Fibroblast of mammary gland (primary cell): ENCODE measurements around the gene PDX1.

Experiments used
- DNase-seq: peaks from one replicate; pipeline ENCODE4 v3.0.0-alpha.2; 2010; ENCODE audit warnings: low read depth
- H3K4me3 ChIP-seq: 2 replicates; pipeline ENCODE4 v1.5.1; 2011; ENCODE audit warnings: low read depth, mild to moderate bottlenecking, low read length, moderate library complexity; ENCODE audit not compliant: control insufficient read depth
- TF ChIP-seq, protein P1 (sequence below): conservative IDR thresholded peaks from 2 replicates; pipeline ENCODE4 v1.5.1; 2011; ENCODE audit warnings: low read depth, low read length, inconsistent platforms; ENCODE audit not compliant: control insufficient read depth, insufficient read depth

The PDX1 gene

DNA sequence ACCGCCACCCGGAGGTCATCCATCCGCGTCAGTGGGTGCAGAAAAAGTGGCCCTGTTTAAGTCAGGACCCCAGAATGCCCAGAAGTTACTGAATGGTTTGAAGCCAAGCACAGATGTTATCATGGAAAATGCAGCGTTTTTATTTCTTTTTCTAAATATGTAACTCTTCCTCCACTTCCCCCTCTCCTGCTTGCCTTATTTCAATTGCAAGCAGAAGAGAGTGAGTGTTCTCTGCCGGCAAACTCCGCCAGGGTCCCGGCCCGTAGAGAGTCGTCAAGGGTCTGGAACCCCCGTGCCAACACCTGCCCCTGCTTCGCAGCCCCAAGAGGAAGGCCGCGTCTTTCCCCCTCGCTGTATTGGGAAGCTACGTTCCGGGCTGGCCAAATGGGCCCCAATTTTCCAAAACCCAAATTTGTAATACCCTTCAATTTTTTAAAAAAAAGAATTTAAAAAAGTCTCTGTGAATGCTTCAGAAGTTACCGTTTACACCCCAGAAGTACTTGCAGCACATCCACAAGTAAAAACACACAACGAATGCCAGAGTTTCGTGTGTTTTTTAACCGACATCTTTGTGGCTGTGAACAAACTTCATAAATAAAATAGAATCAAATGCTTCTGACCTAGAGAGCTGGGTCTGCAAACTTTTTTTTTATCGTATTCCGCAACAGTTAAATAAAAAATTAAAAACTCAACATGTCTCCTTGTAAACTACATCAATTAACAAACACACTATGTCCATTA lies 712 bp upstream of the PDX1 start:
- no peak for DNase-seq
- TF ChIP-seq, protein P1, sequence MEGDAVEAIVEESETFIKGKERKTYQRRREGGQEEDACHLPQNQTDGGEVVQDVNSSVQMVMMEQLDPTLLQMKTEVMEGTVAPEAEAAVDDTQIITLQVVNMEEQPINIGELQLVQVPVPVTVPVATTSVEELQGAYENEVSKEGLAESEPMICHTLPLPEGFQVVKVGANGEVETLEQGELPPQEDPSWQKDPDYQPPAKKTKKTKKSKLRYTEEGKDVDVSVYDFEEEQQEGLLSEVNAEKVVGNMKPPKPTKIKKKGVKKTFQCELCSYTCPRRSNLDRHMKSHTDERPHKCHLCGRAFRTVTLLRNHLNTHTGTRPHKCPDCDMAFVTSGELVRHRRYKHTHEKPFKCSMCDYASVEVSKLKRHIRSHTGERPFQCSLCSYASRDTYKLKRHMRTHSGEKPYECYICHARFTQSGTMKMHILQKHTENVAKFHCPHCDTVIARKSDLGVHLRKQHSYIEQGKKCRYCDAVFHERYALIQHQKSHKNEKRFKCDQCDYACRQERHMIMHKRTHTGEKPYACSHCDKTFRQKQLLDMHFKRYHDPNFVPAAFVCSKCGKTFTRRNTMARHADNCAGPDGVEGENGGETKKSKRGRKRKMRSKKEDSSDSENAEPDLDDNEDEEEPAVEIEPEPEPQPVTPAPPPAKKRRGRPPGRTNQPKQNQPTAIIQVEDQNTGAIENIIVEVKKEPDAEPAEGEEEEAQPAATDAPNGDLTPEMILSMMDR = no peak

DNA sequence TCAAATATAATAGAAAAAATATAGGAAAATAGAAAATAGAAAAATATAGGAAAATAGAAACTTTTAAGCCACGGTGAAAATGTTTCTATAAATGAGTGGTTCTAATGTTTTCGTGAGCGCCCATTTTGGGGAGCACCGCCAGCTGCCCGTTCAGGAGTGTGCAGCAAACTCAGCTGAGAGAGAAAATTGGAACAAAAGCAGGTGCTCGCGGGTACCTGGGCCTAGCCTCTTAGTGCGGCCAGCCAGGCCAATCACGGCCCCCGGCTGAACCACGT lies 204 bp upstream of the PDX1 start:
- TF ChIP-seq, protein P1 = no peak
- DNase-seq = no peak
- no peak overlapping the region for H3K4me3 ChIP-seq

More for the DNA sequence above, 712 bp upstream of the PDX1 start:
- no peak overlapping the region for H3K4me3 ChIP-seq

DNA sequence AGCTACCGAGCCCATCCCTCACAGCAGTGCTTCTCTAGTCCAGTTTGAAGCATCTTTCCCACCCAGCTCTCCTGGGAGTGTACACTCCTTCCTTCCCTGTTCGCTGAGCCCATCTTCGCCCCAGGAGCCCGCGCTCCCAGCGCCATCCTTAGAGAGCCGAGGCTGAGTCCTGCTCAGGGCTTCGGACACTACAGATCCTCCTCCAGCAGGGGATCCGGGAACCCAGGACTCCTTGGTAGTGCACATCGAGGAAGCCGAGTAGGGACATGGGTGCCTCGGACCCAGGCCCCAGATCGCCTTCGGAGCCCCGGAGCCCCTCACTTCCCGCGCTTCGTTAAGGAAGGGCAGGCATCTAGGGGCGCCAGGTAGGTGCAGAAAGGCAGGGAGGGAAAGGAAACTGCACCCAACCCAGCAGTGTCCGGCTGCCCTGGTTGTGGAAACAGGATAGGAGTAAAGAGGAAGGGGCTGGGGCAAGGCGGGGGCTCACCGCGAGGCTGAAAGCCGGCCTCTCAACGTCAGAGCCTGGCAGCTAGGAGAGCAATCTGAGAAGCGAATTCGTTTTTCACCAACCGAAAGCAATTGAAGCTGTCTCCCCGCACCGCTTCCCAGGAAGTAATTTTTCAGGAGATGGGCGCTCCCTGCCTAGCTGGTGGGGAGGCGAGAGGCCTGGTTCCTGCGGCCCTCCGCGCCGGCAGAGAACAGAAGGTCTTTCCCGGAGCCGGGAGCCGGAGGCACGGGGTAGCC lies 1.0 kb downstream of the PDX1 start:
- TF ChIP-seq, protein P1 = no peak
- no peak overlapping the region for H3K4me3 ChIP-seq
- peak; percentile 14 for DNase-seq

DNA sequence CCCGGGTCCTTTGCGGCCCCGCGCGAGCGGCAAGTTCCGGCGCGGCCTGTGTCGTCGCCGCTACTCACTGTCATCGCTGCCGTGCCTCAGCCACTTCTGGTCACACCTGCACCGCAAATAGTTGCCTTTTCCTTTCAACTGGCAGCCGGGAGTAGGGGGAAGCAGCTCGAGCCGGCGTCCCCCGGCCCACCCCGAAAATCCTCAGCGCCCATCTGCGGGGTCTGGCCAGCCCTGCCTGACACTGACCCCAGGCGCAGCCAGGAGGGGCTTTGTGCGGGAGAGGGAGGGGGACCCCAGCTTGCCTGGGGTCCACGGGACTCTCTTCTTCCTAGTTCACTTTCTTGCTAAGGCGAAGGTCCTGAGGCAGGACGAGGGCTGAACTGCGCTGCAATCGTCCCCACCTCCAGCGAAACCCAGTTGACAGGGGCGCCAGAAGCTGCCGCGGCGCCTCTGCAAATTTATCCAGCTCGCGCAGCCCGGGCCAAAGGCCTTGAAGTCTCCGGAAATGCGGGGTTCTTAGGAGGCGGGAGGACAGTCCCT lies 1.7 kb downstream of the PDX1 start:
- DNase-seq = no peak
- no peak overlapping the region for H3K4me3 ChIP-seq
- TF ChIP-seq, protein P1 = no peak

DNA sequence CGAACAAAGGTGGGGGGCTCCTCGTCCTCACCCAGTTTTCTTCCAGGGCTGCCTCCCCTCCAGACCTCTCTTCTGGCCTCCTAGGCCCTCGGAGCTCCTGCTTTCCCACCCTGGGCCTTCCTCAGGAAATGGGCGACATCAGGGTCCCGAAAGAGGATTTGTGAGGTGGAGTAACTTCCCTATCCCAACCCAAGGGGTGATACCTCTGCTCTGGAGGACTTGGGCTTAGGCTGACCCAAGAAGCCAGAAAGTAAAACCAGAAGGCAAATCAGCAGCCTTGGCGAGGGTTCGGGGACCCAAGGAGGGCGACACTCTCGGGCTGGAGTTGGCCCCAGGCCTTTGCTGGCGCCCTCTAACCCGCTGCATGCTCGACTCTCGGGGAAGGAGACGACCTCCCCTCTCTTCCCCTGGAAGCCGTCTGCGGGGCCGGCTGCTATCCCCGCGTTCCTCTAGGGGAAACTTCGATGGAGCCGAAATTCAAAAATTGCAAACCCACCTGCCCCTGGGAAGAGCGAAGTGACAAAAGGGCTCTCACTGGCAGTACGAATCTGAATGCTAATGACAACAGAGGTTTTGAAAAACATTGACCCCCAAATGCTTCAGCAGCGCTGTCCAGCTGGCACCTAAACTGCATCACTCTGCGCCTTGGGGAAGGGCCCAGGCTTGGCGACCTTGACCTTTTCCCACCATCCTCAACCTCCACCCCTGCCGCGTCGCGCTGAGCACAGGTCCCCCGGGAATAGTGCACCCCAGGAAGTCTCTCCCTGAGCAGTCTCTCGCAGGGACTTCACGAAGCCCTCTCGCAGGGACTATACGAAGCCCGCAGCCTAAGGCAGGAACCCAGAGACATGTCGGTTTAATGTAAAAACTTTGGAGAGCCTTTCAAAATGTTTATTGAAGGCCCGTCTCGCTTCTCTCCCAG lies 2.4 kb downstream of the PDX1 start:
- DNase-seq = no peak
- H3K4me3 ChIP-seq = no peak overlapping the region
- TF ChIP-seq, protein P1 = no peak

DNA sequence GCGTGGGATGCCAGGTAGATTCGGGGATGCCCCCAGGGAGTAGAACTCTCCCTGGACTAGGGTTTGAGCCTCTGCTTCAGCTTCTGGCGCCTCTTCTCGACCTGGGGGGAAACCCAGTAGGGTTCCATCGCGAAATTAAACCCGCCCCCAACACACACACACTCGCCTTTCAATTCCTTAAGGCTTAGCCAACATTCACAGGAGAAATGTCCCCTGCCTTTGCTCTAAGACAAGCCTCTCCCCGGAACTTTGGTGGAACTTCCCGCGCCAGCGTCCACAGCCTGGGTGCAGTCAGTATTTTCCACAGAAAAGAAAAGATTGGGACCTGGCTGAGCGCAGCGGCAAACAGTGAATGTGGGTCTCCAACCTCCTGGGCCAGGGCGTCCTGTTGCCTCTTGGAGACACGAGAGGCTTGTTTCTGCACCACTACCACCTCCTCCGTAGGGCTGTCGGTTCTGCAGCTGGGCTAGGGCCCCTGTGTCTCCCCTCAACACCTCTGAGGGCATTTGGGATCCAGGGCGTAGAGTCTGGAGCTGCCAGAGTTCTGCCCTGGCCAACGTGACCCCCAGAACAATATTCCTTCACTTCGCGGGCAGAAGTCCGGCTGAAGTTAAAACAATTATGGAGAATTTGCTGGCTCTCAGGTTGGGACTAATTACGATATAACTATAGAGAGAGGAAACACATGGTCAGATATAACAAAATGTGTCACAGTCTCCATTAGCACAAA lies 3.2 kb downstream of the PDX1 start:
- no peak overlapping the region for H3K4me3 ChIP-seq
- TF ChIP-seq, protein P1 = no peak
- no peak for DNase-seq
